ENCODE results near the gene TGFB3. TPM values are rescaled to one million over a fixed set of nuclear protein-coding genes. Genes with fewer than 3 reads are reported as not detected.

The TGFB3 gene
- total and polyA plus RNA-seq, 2 experiments from 2014 or later = 11.6 to 13.9 TPM

- H3K4me1 ChIP-seq (ENCODE audit: low read depth) = no peaks in the 10 kb centered on the region
- H3K4me3 ChIP-seq = no peak overlapping the region
- H3K9me3 ChIP-seq (ENCODE audit: low read depth) = no peaks in the 10 kb centered on the region
- no peak for TF ChIP-seq CTCF (IDR thresholded peaks at IDR 0.05; ENCODE audit: low read depth, low read length)
- DNase-seq (ENCODE audit: low read depth in 1 of 2, low spot score in 1 of 2) = no peak
- H3K27ac ChIP-seq = no peak overlapping the region
- H3K27me3 ChIP-seq = no peaks in the 10 kb centered on the region
- no peaks in the 10 kb centered on the region for H3K36me3 ChIP-seq
Observed at GRCh38 chr14:75959031-75959430, 22.8 kb downstream of the TGFB3 start.

- no peaks in the 10 kb centered on the region for H3K9me3 ChIP-seq (ENCODE audit: low read depth)
- no peaks in the 10 kb centered on the region for H3K27me3 ChIP-seq
- no peak overlapping the region for H3K27ac ChIP-seq
- no peaks in the 10 kb centered on the region for H3K36me3 ChIP-seq
- DNase-seq (ENCODE audit: low read depth in 1 of 2, low spot score in 1 of 2) = no peak
- no peaks in the 10 kb centered on the region for H3K4me1 ChIP-seq (ENCODE audit: low read depth)
- TF ChIP-seq CTCF (IDR thresholded peaks at IDR 0.05; ENCODE audit: low read depth, low read length) = no peak
- no peak overlapping the region for H3K4me3 ChIP-seq
Observed at GRCh38 chr14:75952489-75952888, 29.3 kb downstream of the TGFB3 start.

- DNase-seq (ENCODE audit: low read depth in 1 of 2, low spot score in 1 of 2) = peak in 1 of 2 donors; percentile 62
- peaks cover 10% of the 10 kb centered on the region for H3K4me1 ChIP-seq (ENCODE audit: low read depth)
- no peaks in the 10 kb centered on the region for H3K9me3 ChIP-seq (ENCODE audit: low read depth)
- H3K27me3 ChIP-seq = no peaks in the 10 kb centered on the region
- no peak overlapping the region for H3K27ac ChIP-seq
- no peak overlapping the region for H3K4me3 ChIP-seq
- H3K36me3 ChIP-seq = no peaks in the 10 kb centered on the region
- no peak for TF ChIP-seq CTCF (IDR thresholded peaks at IDR 0.05; ENCODE audit: low read depth, low read length)
Observed at GRCh38 chr14:75946785-75947184, 35.0 kb downstream of the TGFB3 start.

GRCh38 chr14:75944607-75945241, 37.1 kb downstream of the TGFB3 start:
- Histone ChIP-seq H3K27ac (no peak overlapping the region), H3K27me3 (no peaks in the 10 kb centered on the region), H3K36me3 (no peaks in the 10 kb centered on the region), H3K9me3 (ENCODE audit: low read depth) (no peaks in the 10 kb centered on the region), H3K4me1 (ENCODE audit: low read depth) (peaks cover 10% of the 10 kb centered on the region), H3K4me3 (no peak overlapping the region)
- no peak for TF ChIP-seq CTCF (IDR thresholded peaks at IDR 0.05; ENCODE audit: low read depth, low read length)
- no peak for DNase-seq (ENCODE audit: low read depth in 1 of 2, low spot score in 1 of 2)

GRCh38 chr14:75941030-75941429, 40.8 kb downstream of the TGFB3 start:
- Histone ChIP-seq H3K4me1 (ENCODE audit: low read depth) (no peaks in the 10 kb centered on the region), H3K27ac (no peak overlapping the region), H3K9me3 (ENCODE audit: low read depth) (no peaks in the 10 kb centered on the region), H3K27me3 (no peaks in the 10 kb centered on the region), H3K36me3 (no peaks in the 10 kb centered on the region), H3K4me3 (no peak overlapping the region)
- no peak for DNase-seq (ENCODE audit: low read depth in 1 of 2, low spot score in 1 of 2)
- no peak for TF ChIP-seq CTCF (IDR thresholded peaks at IDR 0.05; ENCODE audit: low read depth, low read length)

Measured in cardiac muscle cell (in vitro differentiated cells and primary cell).